Measurements from ENCODE around the gene C1S. TPM values are rescaled to one million over a fixed set of nuclear protein-coding genes. Genes with fewer than 3 reads are reported as not detected.
A peak's percentile ranks its signal among the peaks of the same experiment; 100 is the strongest.

The C1S gene
- total RNA-seq, 1 donor from 2014 or later, result 47.3 TPM

- peak overlapping the region; percentile 93 for H3K27ac Mint-ChIP-seq
- no peak overlapping the region for H3K4me3 Mint-ChIP-seq
- peaks cover 11% of the 10 kb centered on the region for H3K4me1 Mint-ChIP-seq
- H3K36me3 Mint-ChIP-seq, result no peaks in the 10 kb centered on the region
- TF ChIP-seq CTCF (IDR thresholded peaks at IDR 0.05; ENCODE audit: unreplicated experiment), result no peak
- H3K9me3 Mint-ChIP-seq, result peaks cover 3% of the 10 kb centered on the region
- H3K27me3 Mint-ChIP-seq (ENCODE audit: low read depth), result peaks cover 3% of the 10 kb centered on the region
- no peak for DNase-seq (ENCODE audit: low spot score in 2 of 2, unreplicated experiment in 2 of 2)
Observed at GRCh38 chr12:7059780-7060179, 738 bp upstream of the C1S start.

GRCh38 chr12:7061138-7061537 is 620 bp downstream of the C1S start:
- DNase-seq (ENCODE audit: low spot score in 2 of 2, unreplicated experiment in 2 of 2), result no peak
- TF ChIP-seq CTCF (IDR thresholded peaks at IDR 0.05; ENCODE audit: unreplicated experiment), result no peak
- Mint-ChIP-seq H3K9me3 (no peaks in the 10 kb centered on the region), H3K36me3 (no peaks in the 10 kb centered on the region), H3K27me3 (ENCODE audit: low read depth) (no peaks in the 10 kb centered on the region), H3K4me1 (peaks cover 11% of the 10 kb centered on the region), H3K27ac (peak overlapping the region; percentile 22), H3K4me3 (no peak overlapping the region)

GRCh38 chr12:7061596-7061995 is 1.1 kb downstream of the C1S start:
- TF ChIP-seq CTCF (IDR thresholded peaks at IDR 0.05; ENCODE audit: unreplicated experiment), result no peak
- H3K9me3 Mint-ChIP-seq, result no peaks in the 10 kb centered on the region
- no peak overlapping the region for H3K4me3 Mint-ChIP-seq
- H3K36me3 Mint-ChIP-seq, result peaks cover 3% of the 10 kb centered on the region
- no peak for DNase-seq (ENCODE audit: low spot score in 2 of 2, unreplicated experiment in 2 of 2)
- H3K4me1 Mint-ChIP-seq, result peaks cover 11% of the 10 kb centered on the region
- no peaks in the 10 kb centered on the region for H3K27me3 Mint-ChIP-seq (ENCODE audit: low read depth)
- no peak overlapping the region for H3K27ac Mint-ChIP-seq

GRCh38 chr12:7064516-7064915 is 4.0 kb downstream of the C1S start:
- peaks cover 6% of the 10 kb centered on the region for H3K36me3 Mint-ChIP-seq
- H3K9me3 Mint-ChIP-seq, result no peaks in the 10 kb centered on the region
- no peak for TF ChIP-seq CTCF (IDR thresholded peaks at IDR 0.05; ENCODE audit: unreplicated experiment)
- no peaks in the 10 kb centered on the region for H3K27me3 Mint-ChIP-seq (ENCODE audit: low read depth)
- H3K4me1 Mint-ChIP-seq, result peaks cover 30% of the 10 kb centered on the region
- no peak for DNase-seq (ENCODE audit: low spot score in 2 of 2, unreplicated experiment in 2 of 2)
- H3K27ac Mint-ChIP-seq, result no peak overlapping the region
- H3K4me3 Mint-ChIP-seq, result no peak overlapping the region

GRCh38 chr12:7065073-7065623 is 4.6 kb downstream of the C1S start:
- Mint-ChIP-seq H3K27me3 (ENCODE audit: low read depth) (no peaks in the 10 kb centered on the region), H3K9me3 (no peaks in the 10 kb centered on the region), H3K27ac (no peak overlapping the region), H3K4me3 (no peak overlapping the region), H3K36me3 (peaks cover 8% of the 10 kb centered on the region), H3K4me1 (peaks cover 28% of the 10 kb centered on the region)
- no peak for TF ChIP-seq CTCF (IDR thresholded peaks at IDR 0.05; ENCODE audit: unreplicated experiment)
- DNase-seq (ENCODE audit: low spot score in 2 of 2, unreplicated experiment in 2 of 2), result no peak

GRCh38 chr12:7066596-7066995 is 6.1 kb downstream of the C1S start:
- Mint-ChIP-seq H3K4me1 (peaks cover 18% of the 10 kb centered on the region), H3K27me3 (ENCODE audit: low read depth) (peaks cover 1% of the 10 kb centered on the region)
- no peak for TF ChIP-seq CTCF (IDR thresholded peaks at IDR 0.05; ENCODE audit: unreplicated experiment)

More at GRCh38 chr12:7066596-7066995, 6.1 kb downstream of the C1S start:
- no peak overlapping the region for H3K27ac Mint-ChIP-seq
- no peak for DNase-seq (ENCODE audit: low spot score in 2 of 2, unreplicated experiment in 2 of 2)
- no peak overlapping the region for H3K4me3 Mint-ChIP-seq
- H3K9me3 Mint-ChIP-seq, result no peaks in the 10 kb centered on the region
- H3K36me3 Mint-ChIP-seq, result peaks cover 9% of the 10 kb centered on the region
